SK-N-MC (cell line): Measurements from ENCODE around the gene PLXNA2.

Experiments
- DNase-seq: peaks from one replicate; pipeline ENCODE4 v3.0.0-alpha.2; 2011; ENCODE audit warnings: low read depth, low spot score
- H3K27ac ChIP-seq: fragments of 200-600 bp; sonication (generic); 2 replicates; pipeline ENCODE4 v1.5.1; 2016; ENCODE audit warnings: mixed run types
- H3K36me3 ChIP-seq: fragments of 200-600 bp; sonication (generic); 2 replicates; pipeline ENCODE4 v1.6.1; 2017; ENCODE audit warnings: antibody characterized with exemption, low read length, mixed read lengths; ENCODE audit not compliant: insufficient read depth
- H3K4me3 ChIP-seq: fragments of 200-600 bp; sonication (generic); 2 replicates; pipeline ENCODE4 v1.5.1; 2016
- H3K9ac ChIP-seq: fragments of 200-600 bp; sonication (generic); 2 replicates; pipeline ENCODE4 v1.8.0; 2017; ENCODE audit warnings: mixed run types, mixed read lengths; ENCODE audit not compliant: insufficient read length
- H3K9me3 ChIP-seq: fragments of 200-600 bp; sonication (generic); 2 replicates; pipeline ENCODE4 v1.6.1; 2017; ENCODE audit warnings: low read depth, mild to moderate bottlenecking, antibody characterized with exemption, low read length, moderate library complexity, mixed read lengths
- EZH2 ChIP-seq: fragments of 200-600 bp; sonication (generic); IDR thresholded peaks from one replicate; pipeline ENCODE4 v1.6.1; 2017; ENCODE audit warnings: antibody characterized with exemption
- FOXP2 ChIP-seq: optimal IDR thresholded peaks from 2 replicates; pipeline ENCODE3; 2011; ENCODE audit warnings: mild to moderate bottlenecking, moderate library complexity; ENCODE audit not compliant: insufficient read depth; ENCODE audit errors: extremely low read length, control extremely low read depth
- POLR2AphosphoS5 ChIP-seq: IDR thresholded peaks from 2 replicates; pipeline ENCODE4 v1.6.1; 2012; ENCODE audit warnings: mild to moderate bottlenecking, low read depth, low read length, borderline replicate concordance

PLXNA2 gene

GRCh38 chr1:208187499-208188041, 56.6 kb downstream of the PLXNA2 start:
- Histone ChIP-seq H3K36me3 (no peaks in the 10 kb centered on the region), H3K27ac (no peak overlapping the region), H3K9ac (no peak overlapping the region), H3K9me3 (no peaks in the 10 kb centered on the region), H3K4me3 (no peak overlapping the region)
- no peak for DNase-seq
- TF ChIP-seq FOXP2 (no peak), POLR2AphosphoS5 (no peak), EZH2 (no peak)

- Histone ChIP-seq H3K36me3 (no peaks in the 10 kb centered on the region), H3K27ac (no peak overlapping the region), H3K9me3 (no peaks in the 10 kb centered on the region), H3K4me3 (no peak overlapping the region), H3K9ac (no peak overlapping the region)
- no peak for DNase-seq
- TF ChIP-seq POLR2AphosphoS5 (no peak), EZH2 (no peak), FOXP2 (no peak)
Measured at GRCh38 chr1:208185801-208186231, 58.4 kb downstream of the PLXNA2 start.

- Histone ChIP-seq H3K4me3 (no peak overlapping the region), H3K27ac (no peak overlapping the region), H3K9ac (no peak overlapping the region), H3K36me3 (no peaks in the 10 kb centered on the region), H3K9me3 (no peaks in the 10 kb centered on the region)
- no peak for TF ChIP-seq FOXP2
- no peak for TF ChIP-seq POLR2AphosphoS5
- TF ChIP-seq EZH2 = no peak
- no peak for DNase-seq
Measured at GRCh38 chr1:208184966-208185654, 59.1 kb downstream of the PLXNA2 start.

DNA sequence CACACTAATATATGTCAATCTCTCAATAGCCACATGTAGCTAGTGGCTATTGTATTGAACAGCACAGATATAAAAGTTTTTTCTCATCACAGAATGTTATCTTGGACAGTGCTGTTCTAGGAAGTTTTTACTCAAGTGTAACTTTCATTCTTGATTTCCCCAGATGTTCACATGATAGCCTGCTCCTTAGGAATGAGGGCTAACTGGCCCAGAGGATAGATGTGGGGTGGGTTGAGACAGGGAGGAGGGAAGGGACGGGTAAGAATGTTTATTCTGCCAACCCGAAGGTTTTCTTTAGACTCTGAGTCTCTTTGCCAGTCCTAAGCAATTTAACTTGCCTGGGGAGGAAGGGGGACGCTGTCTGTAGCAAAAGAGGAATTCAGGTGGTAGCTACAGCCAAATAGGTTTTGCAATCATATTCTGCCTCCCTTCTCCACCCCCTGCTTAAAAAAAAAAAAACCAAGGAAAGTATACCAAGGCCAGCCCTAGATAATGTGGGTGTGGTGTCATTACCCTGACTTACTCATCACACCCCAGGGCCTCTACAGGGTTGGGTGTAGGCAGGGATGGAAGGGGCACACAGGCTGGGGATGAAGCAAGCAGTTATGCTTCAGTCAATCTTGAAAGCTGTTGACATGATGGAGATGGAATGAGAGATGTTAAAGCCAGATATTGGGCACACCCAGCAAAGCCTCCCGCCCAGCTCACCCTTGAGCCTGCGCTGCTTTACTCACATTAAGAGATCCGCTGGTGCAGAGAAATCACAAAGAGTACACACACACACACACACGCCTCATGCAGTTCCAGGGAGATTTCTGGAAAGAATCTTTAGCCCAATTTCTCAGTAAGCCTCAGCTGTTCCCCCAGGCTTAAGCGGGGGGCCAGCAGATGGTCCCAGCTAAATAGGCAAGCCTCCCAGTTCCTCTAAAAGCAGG, 59.9 kb downstream of the PLXNA2 start:
- H3K4me3 ChIP-seq = no peak overlapping the region
- DNase-seq = no peak
- H3K9ac ChIP-seq = no peak overlapping the region

DNA sequence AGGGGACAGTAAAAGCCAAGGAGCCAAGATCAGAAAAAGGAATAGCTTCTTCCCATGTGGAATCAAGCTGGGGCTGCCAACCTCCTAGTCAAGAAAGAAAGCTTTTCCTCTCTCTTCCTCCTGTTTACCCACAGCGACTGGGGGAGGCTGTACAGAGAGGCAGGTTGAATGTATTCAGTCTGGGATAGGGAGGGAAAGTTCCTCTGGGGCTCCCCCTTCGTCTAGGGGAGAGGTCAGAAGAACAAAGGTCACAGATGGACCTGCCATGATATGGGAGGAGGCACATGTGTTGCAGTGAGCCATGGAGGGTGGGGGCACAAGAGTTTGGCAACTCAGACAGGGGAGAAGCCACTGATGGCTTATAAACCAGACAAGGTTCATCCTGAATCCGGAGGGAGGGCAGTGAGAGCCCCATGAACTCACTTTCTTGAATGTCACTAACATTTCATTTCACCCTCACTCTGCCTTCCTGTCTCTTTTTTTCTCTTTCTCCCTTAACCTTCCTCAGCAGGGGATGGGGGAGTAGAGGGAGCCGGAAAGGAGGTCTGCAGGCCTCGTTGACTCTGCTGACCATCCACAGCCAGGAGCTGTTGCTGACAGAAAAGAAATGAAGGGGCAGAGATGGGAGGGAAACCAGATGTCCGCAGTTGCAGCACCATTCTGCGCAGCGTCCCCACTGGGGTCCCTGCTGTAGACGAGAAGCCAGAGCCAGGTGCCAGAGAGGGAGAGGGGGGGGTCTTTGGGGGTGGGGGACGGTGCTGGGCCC, 61.1 kb downstream of the PLXNA2 start:
- no peak overlapping the region for H3K9ac ChIP-seq
- TF ChIP-seq FOXP2 (no peak), EZH2 (no peak), POLR2AphosphoS5 (no peak)
- H3K4me3 ChIP-seq = no peak overlapping the region
- H3K36me3 ChIP-seq = no peaks in the 10 kb centered on the region
- no peaks in the 10 kb centered on the region for H3K9me3 ChIP-seq
- no peak overlapping the region for H3K27ac ChIP-seq
- no peak for DNase-seq

More for the DNA sequence above, 59.9 kb downstream of the PLXNA2 start:
- H3K36me3 ChIP-seq = no peaks in the 10 kb centered on the region
- H3K27ac ChIP-seq = no peak overlapping the region
- TF ChIP-seq POLR2AphosphoS5 (no peak), FOXP2 (no peak)
- H3K9me3 ChIP-seq = no peaks in the 10 kb centered on the region

- H3K27ac ChIP-seq = no peak overlapping the region
- TF ChIP-seq POLR2AphosphoS5 = no peak
- no peak for TF ChIP-seq EZH2
- no peak for TF ChIP-seq FOXP2
- no peak overlapping the region for H3K4me3 ChIP-seq
- DNase-seq = no peak
- H3K9ac ChIP-seq = no peak overlapping the region
- H3K36me3 ChIP-seq = no peaks in the 10 kb centered on the region
- H3K9me3 ChIP-seq = no peaks in the 10 kb centered on the region
Measured at GRCh38 chr1:208181364-208181763, 62.8 kb downstream of the PLXNA2 start.

DNA sequence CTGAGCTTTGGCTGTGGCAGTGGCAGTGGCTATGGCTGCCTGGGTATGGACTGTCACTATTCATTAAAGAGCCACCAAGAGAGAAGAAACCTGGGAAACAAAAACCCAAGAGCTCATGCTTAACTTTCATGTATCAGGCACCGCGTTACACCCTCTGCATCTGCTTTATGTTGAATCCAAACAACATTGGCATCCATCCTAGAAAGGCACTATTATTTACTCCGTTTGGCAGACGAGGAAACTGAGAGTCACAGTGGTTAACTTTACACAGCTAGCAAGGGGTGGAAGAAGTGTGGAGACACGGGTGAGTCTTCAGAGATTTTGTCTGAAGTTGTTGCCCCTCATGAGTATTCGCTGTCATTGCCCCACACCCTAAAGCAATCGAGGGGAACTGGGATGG, 63.8 kb downstream of the PLXNA2 start:
- no peak for DNase-seq
- no peak overlapping the region for H3K4me3 ChIP-seq
- no peak overlapping the region for H3K27ac ChIP-seq
- H3K36me3 ChIP-seq = no peaks in the 10 kb centered on the region
- no peaks in the 10 kb centered on the region for H3K9me3 ChIP-seq
- H3K9ac ChIP-seq = no peak overlapping the region
- TF ChIP-seq EZH2 (no peak), POLR2AphosphoS5 (no peak), FOXP2 (no peak)
